Urinary bladder (tissue), 4 donors: ENCODE data around the gene IL4I1. TPM values are rescaled to one million over a fixed set of nuclear protein-coding genes. Genes with fewer than 3 reads are reported as not detected.

ENCODE experiments used
- DNase-seq: peaks from one replicate; pipeline ENCODE4 v3.0.0-alpha.2; 2015; ENCODE audit errors: extremely low spot score
- H3K27ac ChIP-seq: one replicate; pipeline ENCODE4 v1.5.1; 2013; ENCODE audit warnings: low read depth, mild to moderate bottlenecking, moderate library complexity
- H3K36me3 ChIP-seq: one replicate; pipeline ENCODE4 v1.6.1; 2013; ENCODE audit warnings: mild to moderate bottlenecking, moderate library complexity; ENCODE audit not compliant: insufficient read depth
- H3K4me1 ChIP-seq: one replicate; pipeline ENCODE4 v1.6.1; 2013; ENCODE audit warnings: mild to moderate bottlenecking, moderate library complexity; ENCODE audit not compliant: insufficient read depth
- H3K4me3 ChIP-seq: one replicate; pipeline ENCODE4 v1.5.1; 2013; ENCODE audit warnings: low read depth, low read length
- WGBS: extraction: QIAGEN DNeasy Blood & Tissue Kit; methylation state at CpG from one replicate; pipeline ENCODE4 v1.1.7; 2013; 5-methylcytosine and 5-hydroxymethylcytosine counted together
- polyA plus RNA-seq: library from polyadenylated mRNA; stranded (reverse); fragments of 200-250 nt; gene quantifications from one replicate; pipeline ENCODE4 v1.2.3, GENCODE V29; 2013
- total RNA-seq: library from RNA; depleted of rRNA; stranded (reverse); fragments of >200 nt; gene quantifications from one replicate; pipeline ENCODE4 v1.2.3, GENCODE V29; 2014
- donor health status: healthy with polysubstance abuse.
- donor health status: healthy.

The IL4I1 gene
- total and polyA plus RNA-seq, 2 donors: 0.58 to 1.4 TPM

GRCh38 chr19:49862391-49863253 lies 34.1 kb downstream of the IL4I1 start:
- WGBS: 78% methylated on average over 49 of the region's 49 CpGs
- no peak for DNase-seq
- peaks cover 3% of the 10 kb centered on the region for H3K36me3 ChIP-seq
- no peak overlapping the region for H3K4me3 ChIP-seq
- no peaks in the 10 kb centered on the region for H3K4me1 ChIP-seq
- no peak overlapping the region for H3K27ac ChIP-seq

GRCh38 chr19:49861541-49862378 lies 34.9 kb downstream of the IL4I1 start:
- H3K4me1 ChIP-seq: no peaks in the 10 kb centered on the region
- WGBS: 84% methylated on average over 60 of the region's 60 CpGs
- no peak for DNase-seq

DNA sequence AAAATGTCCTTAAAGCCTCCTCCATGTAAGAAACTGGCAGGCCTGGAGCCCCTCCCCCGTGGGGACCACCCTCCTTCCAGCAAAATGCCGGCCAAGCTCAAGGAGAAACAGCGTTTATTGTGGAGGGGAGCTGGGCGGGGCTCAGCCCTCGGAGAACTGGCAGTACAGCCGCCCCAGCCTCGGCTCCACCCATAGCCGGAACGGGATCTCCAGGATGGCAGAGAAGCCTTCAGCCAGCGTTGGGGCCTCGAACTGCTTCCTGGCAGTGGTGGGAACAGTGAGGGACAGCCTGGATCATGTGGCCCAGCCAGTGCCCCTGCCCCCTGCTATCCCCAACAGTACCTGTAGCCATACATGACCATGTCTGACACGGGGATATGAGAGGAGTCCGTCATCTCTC lies 35.6 kb downstream of the IL4I1 start:
- no peak overlapping the region for H3K4me3 ChIP-seq
- no peak overlapping the region for H3K27ac ChIP-seq
- DNase-seq: no peak
- peaks cover 3% of the 10 kb centered on the region for H3K36me3 ChIP-seq
- H3K4me1 ChIP-seq: no peaks in the 10 kb centered on the region
- 32% methylated on average over 13 of the region's 13 CpGs for WGBS

More at GRCh38 chr19:49861541-49862378, 34.9 kb downstream of the IL4I1 start:
- no peak overlapping the region for H3K27ac ChIP-seq
- H3K36me3 ChIP-seq: peaks cover 3% of the 10 kb centered on the region
- H3K4me3 ChIP-seq: no peak overlapping the region

DNA sequence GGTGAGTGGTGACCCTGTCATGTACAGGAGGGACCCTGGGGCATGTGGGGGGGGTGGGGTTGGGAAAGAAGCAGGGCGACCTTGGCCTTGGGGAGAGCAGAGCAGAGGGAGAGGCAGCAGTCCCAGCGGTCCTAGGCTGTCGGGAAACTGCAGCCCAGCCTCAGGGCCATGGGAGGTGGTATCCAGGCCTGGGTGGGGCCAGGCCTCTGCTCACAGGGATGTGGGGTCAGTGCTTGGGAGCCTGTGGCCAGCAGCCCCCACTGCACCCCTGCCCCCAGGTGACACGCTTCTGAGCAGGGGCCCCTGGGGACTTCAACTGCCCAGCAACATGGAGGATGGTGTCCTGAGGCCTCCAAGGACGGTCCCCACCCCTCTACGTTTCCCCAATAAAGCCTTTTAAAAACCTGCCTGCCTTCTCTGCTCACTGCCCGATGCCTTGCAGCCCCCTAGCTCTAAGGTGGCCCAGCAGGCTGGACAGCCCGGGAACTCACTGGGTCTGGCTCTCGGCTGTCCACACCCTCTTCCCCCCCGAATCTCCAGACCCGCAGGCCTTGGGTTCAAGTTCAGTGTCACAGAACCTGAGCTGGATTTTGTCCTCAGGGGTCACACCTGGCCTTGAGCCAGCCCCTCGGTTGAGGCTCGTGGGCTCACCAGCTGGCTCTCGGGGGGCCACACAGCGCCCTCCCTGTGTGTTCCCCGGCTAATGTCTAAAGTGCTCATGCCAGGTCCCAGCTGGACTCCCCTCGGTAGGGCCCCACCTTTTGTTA lies 36.2 kb downstream of the IL4I1 start:
- WGBS: 65% methylated on average over 17 of the region's 17 CpGs
- no peak for DNase-seq
- Histone ChIP-seq H3K4me3 (no peak overlapping the region), H3K4me1 (no peaks in the 10 kb centered on the region), H3K36me3 (peaks cover 3% of the 10 kb centered on the region), H3K27ac (no peak overlapping the region)

DNA sequence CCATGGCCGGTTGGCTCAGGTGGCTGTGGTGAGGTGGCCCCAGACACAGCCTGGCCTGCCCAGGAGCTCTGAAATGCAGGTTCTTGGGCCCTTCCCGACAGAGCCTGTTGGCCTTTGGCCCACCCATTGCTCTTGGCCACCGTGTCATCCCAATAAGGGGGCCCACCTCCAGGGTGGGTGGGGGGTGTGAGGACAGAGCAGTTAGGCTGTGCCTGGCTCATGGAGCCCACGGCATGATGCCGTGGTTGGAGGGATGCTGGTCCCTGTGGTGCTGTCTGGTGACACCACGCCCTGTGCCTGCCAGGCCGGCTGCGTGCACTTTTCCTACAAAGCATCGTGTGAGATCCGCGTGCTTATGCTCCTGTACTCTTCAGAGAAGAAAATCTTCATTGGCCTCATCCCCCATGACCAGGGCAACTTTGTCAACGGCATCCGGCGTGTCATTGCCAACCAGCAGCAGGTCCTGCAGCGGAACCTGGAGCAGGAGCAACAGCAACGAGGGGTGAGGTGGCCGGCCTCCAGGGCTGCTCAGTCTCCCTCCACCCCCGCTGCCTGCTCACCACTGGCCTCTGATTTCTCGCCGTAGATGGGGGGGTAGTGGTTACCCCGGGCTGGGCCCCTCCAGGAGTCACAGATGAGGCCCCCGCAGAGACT lies 36.9 kb downstream of the IL4I1 start:
- H3K36me3 ChIP-seq: peaks cover 3% of the 10 kb centered on the region
- H3K4me1 ChIP-seq: no peaks in the 10 kb centered on the region
- H3K27ac ChIP-seq: no peak overlapping the region
- H3K4me3 ChIP-seq: no peak overlapping the region
- WGBS: 83% methylated on average over 22 of the region's 22 CpGs
- no peak for DNase-seq

DNA sequence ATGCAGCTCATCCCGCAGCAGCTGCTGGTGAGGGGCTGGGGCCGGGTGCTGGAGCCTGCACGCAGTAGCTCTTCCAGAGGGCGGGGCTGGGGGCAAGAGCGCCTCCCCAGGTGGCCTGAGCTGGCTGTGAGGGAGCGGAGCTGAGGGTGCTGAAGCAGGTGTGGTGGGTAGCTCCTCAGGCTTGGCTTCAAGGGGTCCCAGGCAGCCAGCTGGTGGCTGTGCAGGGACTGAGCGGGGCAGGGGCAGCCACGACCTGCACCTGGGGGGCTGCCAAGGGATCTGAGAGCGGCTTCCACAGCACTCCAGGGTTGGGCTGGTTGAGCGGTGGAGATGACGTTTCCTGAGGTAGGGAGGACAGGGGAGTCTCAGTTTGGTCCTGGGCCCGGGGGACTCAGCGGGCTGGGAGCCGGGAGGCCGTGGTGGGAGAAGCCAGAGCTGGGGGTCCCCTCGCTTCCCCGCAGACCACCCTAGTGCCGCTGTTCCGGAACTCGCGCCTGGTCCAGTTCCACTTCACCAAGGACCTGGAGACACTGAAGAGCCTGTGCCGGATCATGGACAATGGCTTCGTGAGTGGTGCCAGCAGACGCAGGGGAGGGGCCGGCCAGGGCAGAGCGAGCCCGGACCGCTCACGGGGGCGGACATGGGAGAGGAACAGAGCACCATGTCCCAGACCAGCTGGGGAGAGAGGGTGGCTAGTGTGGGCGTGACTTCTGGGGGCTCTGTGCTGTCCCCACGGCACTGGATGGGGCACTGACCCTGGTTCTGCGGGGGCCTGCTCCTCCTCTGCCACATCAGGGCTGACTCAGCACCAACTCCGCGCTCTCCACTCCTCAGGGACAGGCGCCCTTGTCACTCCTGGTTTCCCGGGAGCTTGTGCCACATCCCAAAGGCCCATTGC lies 38.4 kb downstream of the IL4I1 start:
- no peak overlapping the region for H3K27ac ChIP-seq
- H3K4me3 ChIP-seq: no peak overlapping the region
- H3K4me1 ChIP-seq: no peaks in the 10 kb centered on the region
- WGBS: 86% methylated on average over 37 of the region's 37 CpGs
- no peak for DNase-seq
- H3K36me3 ChIP-seq: peaks cover 3% of the 10 kb centered on the region

DNA sequence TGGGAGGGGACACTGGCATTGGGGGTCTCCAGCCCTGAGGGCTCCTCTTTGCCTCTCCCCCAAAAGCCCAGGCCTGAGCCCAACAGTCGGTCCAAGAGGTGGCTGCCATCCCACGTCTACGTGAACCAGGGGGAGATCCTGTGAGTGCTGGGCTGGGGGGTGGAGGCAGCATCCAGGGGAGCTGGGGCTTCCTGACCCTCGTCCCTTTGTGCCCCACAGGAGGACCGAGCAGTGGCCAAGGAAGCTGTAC lies 38.9 kb downstream of the IL4I1 start:
- H3K36me3 ChIP-seq: peaks cover 3% of the 10 kb centered on the region

DNA sequence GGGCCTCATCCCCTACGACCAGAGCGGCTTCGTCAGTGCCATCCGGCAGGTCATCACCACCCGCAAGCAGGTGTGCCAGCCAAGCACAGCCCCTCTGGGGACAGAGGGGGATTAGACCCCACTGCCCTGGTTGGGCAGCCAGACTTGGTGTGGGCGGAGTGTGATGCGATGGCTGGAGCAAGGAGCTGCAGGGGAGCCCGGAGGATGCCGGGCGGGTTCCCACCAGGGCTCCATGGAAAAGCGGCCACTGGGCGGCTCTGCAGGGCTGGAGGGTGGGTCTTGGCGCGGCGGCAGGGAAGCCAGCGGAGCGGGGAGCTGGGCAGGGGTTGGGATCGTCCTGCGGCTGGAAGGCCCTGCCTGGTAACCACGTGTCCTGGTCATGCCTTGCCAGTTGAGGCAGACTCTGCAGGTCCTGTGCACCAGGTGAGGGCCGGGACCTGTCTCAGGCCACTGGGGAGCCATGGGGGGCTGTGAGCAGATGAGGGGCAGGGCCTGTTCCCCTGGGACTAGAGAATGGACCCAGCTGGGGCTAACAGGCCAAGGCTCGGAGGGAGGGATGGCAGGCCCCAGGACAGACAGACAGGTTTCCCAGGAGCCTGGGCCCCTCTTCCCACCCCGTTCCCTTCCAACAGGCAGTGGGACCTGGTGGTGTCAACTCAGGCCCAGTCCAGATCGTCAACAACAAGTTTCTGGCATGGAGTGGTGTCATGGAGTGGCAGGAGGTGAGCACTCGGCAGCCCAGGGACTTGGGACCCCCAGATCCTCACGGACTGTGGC lies 39.4 kb downstream of the IL4I1 start:
- peaks cover 3% of the 10 kb centered on the region for H3K36me3 ChIP-seq
- DNase-seq: no peak
- H3K4me1 ChIP-seq: no peaks in the 10 kb centered on the region
- WGBS: 89% methylated on average over 26 of the region's 26 CpGs
- H3K27ac ChIP-seq: no peak overlapping the region
- no peak overlapping the region for H3K4me3 ChIP-seq

More for the DNA sequence above, 38.9 kb downstream of the IL4I1 start:
- DNase-seq: no peak
- Histone ChIP-seq H3K4me3 (no peak overlapping the region), H3K4me1 (no peaks in the 10 kb centered on the region), H3K27ac (no peak overlapping the region)
- WGBS: 77% methylated on average over 5 of the region's 5 CpGs

- peaks cover 3% of the 10 kb centered on the region for H3K36me3 ChIP-seq
- DNase-seq: no peak
- WGBS: 89% methylated on average over 18 of the region's 18 CpGs
- no peak overlapping the region for H3K27ac ChIP-seq
- no peak overlapping the region for H3K4me3 ChIP-seq
- H3K4me1 ChIP-seq: no peaks in the 10 kb centered on the region
These were observed 40.1 kb downstream of the IL4I1 start for GRCh38 chr19:49856574-49857021.

DNA sequence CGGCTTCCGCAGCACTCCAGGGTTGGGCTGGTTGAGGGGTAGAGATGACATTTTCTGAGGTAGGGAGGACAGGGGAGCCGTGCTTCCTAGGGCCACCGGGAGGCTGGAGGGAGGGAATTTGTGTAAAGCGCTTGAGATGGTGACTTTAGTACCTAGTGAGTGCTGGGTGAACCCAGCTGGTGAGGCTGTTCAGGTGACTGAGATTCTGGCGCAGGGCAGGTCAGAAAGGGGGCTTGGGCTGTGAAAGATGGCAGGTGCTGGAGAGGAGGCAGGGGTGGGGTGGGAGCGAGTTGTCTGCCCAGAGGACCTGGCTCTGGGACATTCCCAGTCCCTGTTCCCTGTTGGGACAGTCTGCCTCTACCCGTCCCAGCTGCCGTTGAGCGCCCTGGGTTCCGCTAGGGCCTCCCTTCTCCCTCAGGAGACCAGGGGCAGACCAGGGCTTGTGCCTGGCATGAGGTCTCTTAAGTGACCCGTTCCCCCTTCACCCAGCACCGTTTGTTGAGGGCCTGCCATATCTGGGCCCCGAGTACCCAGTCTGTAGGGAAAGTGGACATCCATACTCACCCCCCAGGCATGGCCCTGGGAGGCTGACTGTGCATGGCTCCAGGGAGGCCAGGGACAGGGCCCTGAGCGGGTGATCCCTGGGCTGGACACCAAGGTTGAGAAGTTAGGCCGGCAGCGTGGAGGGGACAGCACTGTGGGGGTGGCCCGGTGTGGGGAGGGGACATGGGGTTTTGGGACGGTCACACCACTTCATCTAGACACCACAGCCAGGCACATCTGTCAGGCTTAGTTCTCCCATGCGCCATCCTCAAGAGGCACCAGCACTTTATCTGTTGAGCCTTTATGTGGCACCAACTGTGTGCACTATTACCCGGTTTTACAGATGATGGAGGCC lies 40.8 kb downstream of the IL4I1 start:
- 84% methylated on average over 21 of the region's 21 CpGs for WGBS
- Histone ChIP-seq H3K36me3 (peaks cover 3% of the 10 kb centered on the region), H3K4me1 (no peaks in the 10 kb centered on the region), H3K4me3 (no peak overlapping the region), H3K27ac (no peak overlapping the region)
- no peak for DNase-seq

DNA sequence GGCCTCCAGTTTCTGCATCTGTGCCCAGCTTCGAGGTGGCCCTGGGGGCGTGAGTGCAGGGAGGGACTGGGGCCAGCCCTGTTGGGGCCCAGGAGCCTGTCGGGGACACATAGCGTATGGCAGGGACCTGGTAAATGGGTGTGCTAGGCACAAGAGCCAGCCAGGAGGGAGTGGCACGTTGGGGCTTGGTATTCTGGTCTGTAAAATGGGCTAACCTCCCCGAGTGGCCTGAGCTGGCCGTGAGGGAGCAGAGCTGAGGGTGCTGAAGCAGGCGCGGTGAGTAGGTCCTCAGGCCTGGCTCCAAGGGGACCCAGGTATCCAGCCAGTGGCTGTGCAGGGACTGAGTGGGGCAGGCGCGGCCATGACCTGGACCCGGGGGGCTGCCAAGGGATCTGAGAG lies 41.4 kb downstream of the IL4I1 start:
- WGBS: 90% methylated on average over 12 of the region's 12 CpGs
- peaks cover under 1% of the 10 kb centered on the region for H3K36me3 ChIP-seq
- H3K4me3 ChIP-seq: no peak overlapping the region
- DNase-seq: no peak
- H3K27ac ChIP-seq: no peak overlapping the region
- H3K4me1 ChIP-seq: no peaks in the 10 kb centered on the region
